HG03521 (cell line): ENCODE results near the gene SRRD.
"Not testable (repeated sequence)": the region's sequence is repeated elsewhere in the genome, so short reads cannot be mapped to it uniquely, and the experiment has no call there.

Source experiments
- ATAC-seq: cut with Tn5 transposase; IDR thresholded peaks from one replicate; pipeline ENCODE4 v1.9.1; 2021; ENCODE audit warnings: mild to moderate bottlenecking, moderate library complexity; ENCODE audit not compliant: unreplicated experiment

The SRRD gene, protein sequence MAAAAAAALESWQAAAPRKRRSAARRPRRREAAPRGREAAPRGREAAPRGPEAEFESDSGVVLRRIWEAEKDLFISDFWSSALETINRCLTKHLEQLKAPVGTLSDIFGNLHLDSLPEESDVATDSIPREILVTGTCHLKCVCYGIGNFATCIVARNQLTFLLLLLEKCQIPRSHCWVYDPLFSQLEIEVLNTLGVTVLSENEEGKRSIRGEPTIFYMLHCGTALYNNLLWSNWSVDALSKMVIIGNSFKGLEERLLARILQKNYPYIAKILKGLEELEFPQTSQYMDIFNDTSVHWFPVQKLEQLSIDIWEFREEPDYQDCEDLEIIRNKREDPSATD

DNA sequence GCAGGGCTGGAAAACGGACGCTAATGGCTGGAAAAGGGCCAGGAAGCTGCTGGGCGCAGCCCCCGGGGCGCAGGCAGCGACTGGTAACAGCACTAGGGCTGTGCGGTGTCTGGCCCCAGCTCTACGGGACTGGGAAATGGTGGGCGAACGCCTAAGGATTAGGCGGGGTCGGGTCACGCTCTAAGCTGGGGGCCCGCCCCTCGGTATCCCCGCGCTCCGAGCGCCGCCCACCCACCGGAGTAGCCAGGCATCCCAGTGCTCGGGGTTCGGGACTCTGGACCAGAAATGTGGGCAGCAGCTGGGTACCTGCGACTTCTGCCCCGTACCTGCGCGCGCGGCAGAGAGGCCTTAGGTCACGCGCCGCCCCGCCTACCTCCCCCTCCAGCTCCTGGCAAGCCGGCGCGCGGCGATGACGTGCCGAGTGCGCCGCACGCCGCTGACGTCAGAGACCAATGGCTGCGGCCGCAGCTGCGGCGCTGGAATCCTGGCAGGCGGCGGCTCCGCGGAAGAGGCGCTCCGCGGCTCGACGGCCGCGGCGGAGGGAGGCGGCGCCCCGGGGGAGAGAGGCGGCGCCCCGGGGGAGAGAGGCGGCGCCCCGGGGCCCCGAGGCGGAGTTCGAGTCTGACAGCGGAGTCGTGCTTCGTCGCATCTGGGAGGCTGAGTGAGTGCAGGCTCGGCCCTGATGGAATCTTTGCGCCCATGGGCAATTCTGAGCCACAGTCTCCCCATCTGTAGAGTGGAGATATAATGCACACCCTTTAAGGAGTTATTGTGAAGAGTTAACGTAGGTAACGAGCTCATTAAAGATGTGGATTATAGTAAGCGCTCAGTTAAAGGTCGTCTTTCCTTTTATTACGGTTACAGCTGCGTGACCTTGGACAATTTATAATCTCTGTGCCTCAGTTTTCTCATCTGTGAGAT, at the start of gene SRRD, which contains the start of gene HPS4:
Gene SRRD, plus strand, starts transcription at position 439 of the 921 bp plus-strand sequence. Its CDS starts 14 bp downstream, at position 453.
Gene HPS4, minus strand, starts transcription at position 345 of the 921 bp plus-strand sequence. CDS start 2,021 bp downstream, outside the sequence.
- ATAC-seq, result peak; percentile 76

DNA sequence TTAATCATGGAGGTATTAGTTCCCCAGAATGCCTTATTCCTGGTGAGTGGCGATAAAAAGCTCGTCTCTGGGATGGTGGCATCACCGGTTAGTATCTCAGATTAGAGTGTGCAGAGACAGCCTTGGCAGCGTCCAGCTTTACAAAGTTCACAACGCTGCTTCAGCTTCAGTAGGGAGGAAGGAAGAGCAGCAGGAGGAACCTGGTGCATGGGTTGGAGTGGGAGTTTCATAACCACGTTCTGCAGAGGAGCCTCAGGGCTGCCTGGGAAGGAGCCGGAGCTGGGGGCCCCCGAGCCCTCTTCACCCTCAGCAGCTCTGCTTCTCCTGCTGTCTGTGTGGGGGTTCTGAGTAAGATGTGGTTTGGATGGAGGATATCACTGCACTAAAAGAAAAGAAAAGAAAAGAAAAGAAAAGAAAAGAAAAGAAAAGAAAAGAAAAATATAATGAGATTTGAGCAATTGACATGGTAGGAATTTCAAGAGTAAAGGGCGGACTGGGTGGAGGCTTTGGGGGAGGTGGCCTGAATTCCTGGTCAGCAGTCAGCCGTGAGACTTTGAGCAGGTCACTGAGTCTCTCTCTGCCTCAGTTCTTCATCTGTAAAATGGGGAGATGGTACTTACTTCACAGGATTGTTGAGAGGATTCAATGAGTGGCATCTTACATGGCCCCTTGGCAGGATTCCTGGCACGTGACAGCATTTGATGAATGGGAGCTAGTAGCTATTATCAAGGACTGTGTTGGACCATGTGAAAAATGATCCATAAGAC, 48.2 kb upstream of the SRRD start:
- ATAC-seq, result no peak

DNA sequence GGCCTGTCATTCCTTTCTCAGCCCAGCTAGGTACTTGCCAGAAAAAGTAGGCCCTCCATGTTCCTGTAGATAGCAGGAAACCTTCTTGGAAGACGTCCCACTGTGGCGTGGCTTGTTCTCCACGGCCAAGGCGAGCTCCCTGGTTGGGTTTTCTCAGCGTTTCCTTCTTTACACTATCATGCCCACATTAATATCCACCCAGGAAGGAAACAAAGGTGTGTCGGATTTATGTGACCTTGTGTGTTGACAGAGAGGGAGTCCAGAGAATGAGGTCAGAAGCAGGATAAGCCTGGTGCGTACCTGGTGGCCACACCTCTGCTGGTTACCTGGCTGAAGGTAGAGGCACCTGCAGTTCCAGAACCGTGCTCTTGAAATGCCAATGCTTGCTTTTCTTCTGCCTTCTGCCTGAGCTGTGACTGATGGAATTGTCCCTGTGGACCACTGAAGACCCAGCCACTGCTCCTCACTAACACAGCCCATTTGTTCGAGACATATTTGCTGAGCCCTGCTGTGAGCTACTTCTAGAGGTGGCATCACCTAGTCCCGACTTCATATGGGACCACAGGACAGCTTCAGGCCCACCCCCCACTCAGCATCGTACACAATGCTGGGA, 46.7 kb upstream of the SRRD start:
- ATAC-seq, result no peak

DNA sequence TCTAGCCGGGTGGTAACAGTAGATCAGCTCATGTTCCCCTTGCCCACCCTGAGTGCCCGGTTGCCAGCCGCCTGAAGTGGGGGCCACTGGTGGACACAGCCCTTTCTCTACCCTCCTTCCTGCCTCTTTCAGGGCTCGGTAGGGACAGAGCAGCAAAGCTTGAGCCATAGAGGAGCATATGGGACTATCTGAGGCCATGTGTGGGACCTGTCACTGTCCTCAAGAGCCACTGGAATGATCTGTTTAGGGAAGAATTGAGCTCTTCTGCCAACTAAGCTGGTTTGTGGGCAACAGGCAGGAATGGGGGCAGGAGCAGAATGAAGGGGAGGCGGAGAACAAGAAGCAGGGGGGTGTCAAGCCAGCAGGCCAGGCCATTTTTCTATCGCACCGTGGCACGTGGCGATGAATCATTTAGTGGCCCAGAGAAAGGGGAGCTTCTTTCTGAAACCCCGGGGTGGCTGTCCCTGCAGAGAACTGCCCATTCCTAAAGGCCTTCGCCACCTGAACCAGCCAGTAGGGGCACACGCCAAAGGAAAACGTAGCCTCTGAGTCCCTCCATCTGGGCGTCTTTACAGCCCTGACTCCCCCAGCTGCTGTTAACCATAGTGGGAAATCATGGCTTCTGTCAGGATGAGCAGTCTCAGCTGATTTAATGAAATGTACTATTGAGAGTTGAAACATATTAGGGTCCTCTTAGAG, 45.8 kb upstream of the SRRD start:
- ATAC-seq, result no peak

DNA sequence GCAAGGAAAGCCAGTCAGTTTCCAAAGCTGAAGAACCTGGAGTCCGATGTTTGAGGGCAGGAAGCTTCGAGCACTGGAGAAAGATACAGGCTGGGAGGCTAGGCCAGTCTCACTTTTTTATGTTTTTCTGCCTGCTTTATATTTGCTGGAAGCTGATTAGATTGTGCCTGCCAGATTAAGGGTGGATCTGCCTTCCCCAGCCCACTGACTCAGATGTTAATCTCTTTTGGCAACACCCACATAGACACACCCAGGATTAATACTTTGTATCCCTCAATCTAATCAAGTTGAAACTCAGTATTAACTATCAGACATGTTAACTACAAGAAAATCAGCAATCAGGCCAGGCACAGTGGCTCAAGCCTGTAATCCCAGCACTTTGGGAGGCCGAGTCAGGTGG, 44.9 kb upstream of the SRRD start:
- not testable (repeated sequence) for ATAC-seq

DNA sequence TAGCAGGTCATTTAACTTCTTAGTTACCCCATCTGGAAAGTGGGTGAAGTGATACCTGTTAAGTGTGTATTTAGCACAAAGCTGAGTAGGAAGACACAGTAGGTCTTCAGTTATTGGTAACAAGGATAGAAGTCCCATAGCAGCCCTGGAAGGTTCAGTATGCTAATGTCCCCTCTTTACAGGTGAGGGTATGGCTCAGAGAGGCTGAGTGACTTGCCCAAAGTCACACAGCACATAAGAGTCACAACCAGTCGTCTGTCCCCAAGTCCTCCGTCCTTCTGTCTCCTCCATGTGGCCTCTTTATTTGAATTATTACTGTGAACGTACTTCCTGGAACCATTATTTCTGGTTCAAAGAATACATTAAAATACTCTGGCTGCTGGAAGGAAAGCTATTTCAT, 44.1 kb upstream of the SRRD start:
- ATAC-seq, result no peak

DNA sequence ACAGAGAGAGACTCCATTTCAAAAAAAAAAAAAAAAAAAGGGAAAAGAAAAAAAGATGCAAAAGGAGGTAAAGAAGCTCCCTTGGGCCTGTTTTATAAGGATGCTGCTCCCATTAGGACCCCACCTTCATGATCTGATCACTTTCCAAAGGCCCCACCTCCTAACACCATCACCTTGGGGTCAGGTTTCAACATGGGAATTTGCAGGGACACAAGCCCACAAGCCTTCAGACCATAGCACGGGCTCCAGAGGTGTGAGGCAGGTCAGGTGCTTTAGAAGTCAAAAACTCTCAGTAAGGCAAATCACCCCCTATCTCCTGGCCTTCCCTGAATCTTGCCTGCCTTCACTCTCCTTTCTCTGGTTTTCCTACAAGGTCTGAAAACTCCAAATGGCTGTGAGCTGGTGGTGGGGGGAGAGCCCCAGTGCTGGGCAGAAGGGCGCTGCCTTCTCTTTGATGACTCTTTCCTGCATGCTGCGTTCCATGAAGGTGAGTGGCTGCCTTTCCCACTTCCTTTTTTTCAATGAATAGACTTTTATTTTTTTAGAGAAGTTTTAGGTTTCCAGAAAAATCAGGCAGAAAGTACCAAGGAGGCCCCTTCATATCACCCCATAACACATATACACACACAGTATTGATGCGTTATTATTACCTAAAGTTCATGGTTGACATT, 41.5 kb upstream of the SRRD start:
- ATAC-seq, result no peak

DNA sequence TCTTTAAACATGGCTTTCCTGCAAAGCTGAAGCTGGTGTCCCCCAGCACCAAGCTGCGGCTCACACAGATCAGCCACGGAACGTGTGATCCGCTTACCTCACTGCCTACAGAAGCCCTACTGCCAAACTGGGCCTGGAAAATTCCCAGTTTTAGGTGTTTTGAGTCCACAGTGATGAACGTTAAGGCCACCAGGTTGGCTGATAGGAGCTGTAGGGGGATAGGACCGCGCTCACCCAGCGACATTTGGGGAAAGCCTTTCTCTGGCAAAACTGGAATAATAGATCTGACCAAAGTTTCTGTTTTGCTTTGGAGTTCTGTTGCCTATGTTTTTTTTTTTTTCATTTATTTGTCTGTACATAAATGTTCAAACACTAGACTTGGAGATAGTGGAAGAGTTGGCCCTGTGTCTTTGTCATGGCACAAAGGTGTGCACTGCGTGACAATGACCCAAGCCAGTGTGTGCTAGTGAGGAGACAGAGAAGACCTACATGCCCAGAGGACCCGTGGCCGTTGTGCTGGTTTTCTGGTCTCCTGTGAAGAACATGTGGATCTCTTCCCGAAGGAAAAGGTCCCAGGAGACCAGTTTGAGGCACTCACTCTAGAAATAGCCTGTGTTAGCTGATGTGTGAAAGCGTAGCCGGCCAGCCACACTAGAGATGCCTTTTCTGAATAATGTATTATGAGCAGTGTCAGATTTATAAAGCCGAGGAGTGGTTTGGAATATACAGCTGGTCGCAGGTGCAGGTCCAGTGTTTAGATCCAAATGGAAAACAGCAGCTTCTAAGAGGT, 39.6 kb upstream of the SRRD start:
- no peak for ATAC-seq

DNA sequence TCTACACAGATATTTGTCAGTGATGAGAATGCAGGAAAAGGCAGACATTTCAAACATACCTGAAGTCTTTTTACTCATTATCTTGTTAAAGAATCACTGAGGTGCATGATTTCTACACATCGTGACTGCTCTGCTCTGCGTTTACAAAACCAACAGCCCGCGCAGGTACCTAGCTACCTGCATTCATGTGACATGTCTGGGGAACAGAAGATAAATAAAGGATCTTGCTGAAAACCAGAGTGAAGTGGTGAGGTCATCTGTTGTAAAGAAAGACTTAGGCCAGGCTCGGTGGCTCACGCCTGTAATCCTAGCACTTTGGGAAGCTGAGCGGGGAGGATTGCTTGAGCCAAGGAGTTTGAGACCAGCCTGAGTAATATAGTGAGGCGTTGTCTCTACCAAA, 38.9 kb upstream of the SRRD start:
- ATAC-seq, result no peak

DNA sequence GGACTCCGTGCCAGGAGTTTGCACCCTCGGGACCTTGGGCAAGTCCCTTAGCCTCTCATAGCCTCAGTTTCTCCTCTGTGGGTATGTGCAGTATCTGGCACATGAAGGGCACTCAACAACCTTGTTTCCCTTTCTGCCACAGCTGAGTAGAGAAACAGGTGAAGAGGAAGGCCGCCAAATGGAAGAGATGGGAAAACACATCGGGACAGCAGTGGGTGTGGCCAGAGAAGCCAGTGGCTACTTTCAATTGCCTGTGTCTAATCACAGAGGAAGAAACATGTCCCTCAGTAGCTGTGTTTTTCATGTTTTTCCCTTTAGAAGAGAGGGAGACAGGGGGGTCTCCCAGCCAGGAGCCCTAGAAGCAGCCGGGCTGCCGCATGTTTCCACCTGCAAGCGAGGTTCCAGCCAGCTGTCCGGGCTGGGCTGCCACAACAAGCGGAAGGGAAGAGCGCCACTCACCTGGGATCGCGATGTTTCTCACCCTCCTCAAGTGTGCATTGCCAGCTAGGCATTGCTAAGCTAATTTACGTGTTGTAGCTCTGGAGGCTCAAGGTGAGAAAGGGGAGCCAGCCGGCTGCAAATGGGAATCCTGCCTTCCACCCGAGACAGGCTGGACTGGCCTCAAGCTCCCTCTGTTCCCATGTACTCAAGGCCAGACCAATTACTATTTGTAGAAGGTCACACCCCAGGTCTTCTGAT, 38.0 kb upstream of the SRRD start:
- no peak for ATAC-seq

DNA sequence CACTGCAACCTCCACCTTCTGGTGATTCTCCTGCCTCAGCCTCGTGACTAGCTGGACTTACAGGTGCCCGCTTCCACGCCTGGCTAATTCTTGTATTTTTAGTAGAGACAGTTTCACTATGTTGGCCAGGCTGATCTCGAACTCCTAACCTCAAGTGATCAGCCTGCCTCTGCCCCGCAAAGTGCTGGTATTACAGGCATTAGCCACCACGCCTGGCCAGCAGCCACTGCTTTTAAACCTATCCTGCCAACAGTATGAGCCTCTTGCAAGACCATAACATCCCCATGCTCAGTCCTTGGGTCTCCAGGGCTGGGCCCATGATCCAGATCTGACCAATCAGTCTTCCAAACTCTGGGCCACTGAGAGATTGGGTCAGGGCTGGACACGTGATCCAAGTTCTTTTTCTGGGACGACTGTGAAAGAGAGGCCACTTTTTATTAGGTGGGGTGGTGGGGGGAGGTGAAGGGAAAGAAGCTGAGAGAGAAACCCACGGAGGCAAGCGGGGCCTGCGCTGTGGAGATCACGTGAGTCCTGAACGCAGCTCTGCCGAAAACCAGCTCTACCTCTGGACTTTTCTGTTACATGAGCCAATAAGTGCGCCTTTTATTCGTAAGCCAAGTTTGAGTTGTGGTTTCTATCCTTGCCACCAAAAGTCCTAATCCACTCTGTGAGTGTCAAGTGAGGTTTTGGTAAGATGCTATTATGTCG, 36.7 kb upstream of the SRRD start:
- ATAC-seq, result no peak

DNA sequence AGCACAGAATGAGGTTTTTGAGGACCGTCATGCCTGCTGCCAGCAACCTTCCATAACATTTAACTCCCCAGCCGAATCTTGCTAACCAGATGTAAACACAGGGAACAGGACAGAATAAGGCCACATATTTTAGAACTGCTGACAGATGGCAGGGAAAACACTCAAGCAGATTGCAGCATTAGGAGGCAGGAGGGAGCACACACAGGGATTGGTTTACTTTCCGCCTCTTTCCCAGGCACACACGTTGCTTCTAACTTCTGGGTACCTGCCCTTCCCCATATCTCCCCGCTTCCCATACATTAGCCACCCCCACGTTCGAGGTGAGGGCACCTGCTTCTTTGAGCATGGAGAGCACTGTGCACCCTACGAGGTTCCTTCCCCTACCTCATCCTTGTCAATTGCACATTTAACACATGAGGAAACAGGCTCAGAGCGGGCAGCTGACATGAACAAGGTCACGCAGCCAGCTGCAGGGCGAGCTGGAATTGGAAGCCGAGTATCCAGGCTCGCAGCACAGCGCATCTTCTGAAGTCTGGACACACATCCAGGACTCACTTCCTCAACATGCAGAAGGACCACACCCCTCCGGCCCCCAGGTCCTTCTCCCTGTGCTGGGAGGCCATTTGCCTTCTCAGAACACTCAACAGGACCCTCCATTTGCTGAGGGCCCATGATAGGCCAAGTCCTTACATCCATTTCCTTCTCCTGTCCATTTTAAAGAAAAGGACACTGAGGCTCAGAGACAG, 35.9 kb upstream of the SRRD start:
- ATAC-seq, result no peak

DNA sequence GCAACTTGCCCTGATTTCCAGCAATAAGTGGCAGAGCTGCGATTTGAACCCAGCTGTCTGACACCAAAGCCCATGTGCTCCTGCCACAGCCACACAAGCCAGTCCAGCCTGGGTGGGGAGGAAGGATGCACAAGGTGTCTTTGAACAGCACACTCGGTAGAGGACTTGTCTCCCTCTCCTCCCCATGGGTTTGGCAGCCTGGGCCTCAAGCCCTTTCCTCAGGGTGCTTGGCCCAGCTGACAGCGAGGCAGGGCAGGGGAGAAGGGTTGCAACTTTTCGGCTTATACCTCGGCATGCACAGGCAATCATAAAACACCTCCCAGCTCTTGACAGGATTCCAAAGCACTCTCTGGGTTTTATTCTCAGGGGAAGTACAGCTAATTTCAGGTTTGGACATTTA, 35.3 kb upstream of the SRRD start:
- ATAC-seq, result no peak

DNA sequence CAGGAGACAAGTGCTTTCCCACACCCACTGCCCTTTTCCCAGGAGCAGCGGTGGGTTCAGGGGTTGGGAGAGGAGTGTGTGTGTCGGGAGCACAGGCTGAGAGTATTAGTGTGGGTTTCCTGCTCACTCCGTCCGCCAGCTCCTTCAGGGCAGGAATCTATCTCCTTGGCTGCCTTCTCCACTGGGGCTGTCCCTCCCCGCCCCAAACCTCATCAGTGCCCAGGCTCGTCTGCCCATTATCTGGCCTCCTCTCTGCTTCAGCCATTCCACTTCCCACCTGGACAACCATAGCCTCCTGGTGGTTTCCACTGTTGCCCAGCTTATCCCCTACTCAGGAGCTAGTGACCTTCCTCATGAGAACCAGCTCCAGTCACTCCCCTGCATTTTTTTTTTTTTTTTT, 34.7 kb upstream of the SRRD start:
- no peak for ATAC-seq

DNA sequence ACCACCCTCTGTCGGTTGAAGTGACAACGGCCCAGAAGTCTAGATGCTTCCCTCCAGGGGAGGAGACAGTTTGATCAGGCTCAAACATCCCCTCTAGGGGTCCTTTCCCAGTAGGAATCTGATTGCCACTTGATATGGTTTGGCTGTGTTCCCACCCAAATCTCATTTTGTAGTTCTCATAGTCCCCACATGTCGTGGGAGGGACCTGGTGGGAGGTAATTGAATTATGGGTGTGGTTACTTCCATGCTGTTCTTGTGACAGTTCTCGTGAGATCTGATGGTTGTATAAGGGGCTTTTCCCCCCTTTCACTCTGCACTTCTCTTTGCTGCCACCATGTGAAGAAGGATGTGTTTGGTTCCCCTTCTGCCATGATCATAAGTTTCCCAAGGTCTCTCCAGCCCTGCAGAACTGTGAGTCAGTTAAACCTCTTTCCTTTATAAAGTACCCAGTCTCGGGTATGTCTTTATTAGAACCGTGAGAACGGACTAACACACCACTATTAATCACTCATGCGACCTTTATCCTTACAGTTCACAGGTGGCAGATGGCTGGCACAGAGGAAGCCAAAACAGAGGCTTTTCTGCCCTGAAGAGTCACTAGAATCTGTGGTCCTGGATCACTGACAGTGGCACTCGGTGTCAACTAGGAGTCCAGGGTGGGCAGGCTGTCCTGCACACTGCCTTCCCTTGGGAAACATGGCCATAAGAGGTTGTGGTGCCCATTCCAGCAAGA, 33.1 kb upstream of the SRRD start:
- ATAC-seq, result no peak
